EH (cell line): ENCODE measurements around the gene DDRGK1.
A peak's percentile ranks its signal among the peaks of the same experiment; 100 is the strongest.
"Not testable (repeated sequence)": the region's sequence is repeated elsewhere in the genome, so short reads cannot be mapped to it uniquely, and the experiment has no call there.

Source experiments
- DNase-seq: peaks from one replicate; pipeline ENCODE4 v3.0.0-alpha.2; 2015; ENCODE audit warnings: low read depth

Gene DDRGK1

GRCh38 chr20:3215359-3215917 is 11.0 kb upstream of the DDRGK1 start:
- not testable (repeated sequence) for DNase-seq

- DNase-seq: no peak
These were observed 8.7 kb upstream of the DDRGK1 start for GRCh38 chr20:3213226-3213625.

- no peak for DNase-seq
These were observed 5.9 kb upstream of the DDRGK1 start for GRCh38 chr20:3210346-3210745.

- DNase-seq: peak; percentile 27
These were observed 5.5 kb upstream of the DDRGK1 start for GRCh38 chr20:3209946-3210317.

GRCh38 chr20:3209257-3209945 is 4.9 kb upstream of the DDRGK1 start, which contains the start of gene ITPA:
Gene ITPA (plus strand): TSS chr20:3209498. CDS start chr20:3209552, 54 bp downstream.
- DNase-seq: peak; percentile 62

GRCh38 chr20:3208786-3209256 is 4.3 kb upstream of the DDRGK1 start:
- peak; percentile 18 for DNase-seq

- DNase-seq: peak; percentile 39
These were observed 963 bp downstream of the DDRGK1 start for GRCh38 chr20:3203315-3204123.

- no peak for DNase-seq
These were observed 1.5 kb downstream of the DDRGK1 start for GRCh38 chr20:3202965-3203314.

GRCh38 chr20:3199976-3200755 is 4.3 kb downstream of the DDRGK1 start:
- DNase-seq: no peak

- no peak for DNase-seq
These were observed 5.3 kb downstream of the DDRGK1 start for GRCh38 chr20:3199206-3199605.

GRCh38 chr20:3195590-3196237 is 8.8 kb downstream of the DDRGK1 start:
- DNase-seq: no peak

GRCh38 chr20:3194617-3195280 is 9.7 kb downstream of the DDRGK1 start:
- no peak for DNase-seq

- no peak for DNase-seq
These were observed 10.5 kb downstream of the DDRGK1 start for GRCh38 chr20:3193806-3194616.

GRCh38 chr20:3192226-3193015 is 12.1 kb downstream of the DDRGK1 start:
- DNase-seq: no peak

- DNase-seq: no peak
These were observed 13.8 kb downstream of the DDRGK1 start for GRCh38 chr20:3190681-3191111.

GRCh38 chr20:3189561-3190131 is 14.8 kb downstream of the DDRGK1 start:
- DNase-seq: no peak

- no peak for DNase-seq
These were observed 15.6 kb downstream of the DDRGK1 start for GRCh38 chr20:3188823-3189413.

GRCh38 chr20:3187861-3188260 is 16.6 kb downstream of the DDRGK1 start:
- not testable (repeated sequence) for DNase-seq
